Measurements from ENCODE around the gene CEP131.

The CEP131 gene

GRCh38 chr17:81252326-81252986 is 29.7 kb upstream of the CEP131 start:
- DNase-seq (ENCODE audit: low read depth) = no peak
- no peak for TF ChIP-seq CTCF (IDR thresholded peaks at IDR 0.05; ENCODE audit: insufficient read depth, low read depth, low read length, missing control alignments)
- no peak overlapping the region for H3K4me3 ChIP-seq (ENCODE audit: low read length)

GRCh38 chr17:81251709-81252301 is 29.0 kb upstream of the CEP131 start:
- no peak overlapping the region for H3K4me3 ChIP-seq (ENCODE audit: low read length)
- DNase-seq (ENCODE audit: low read depth) = no peak
- no peak for TF ChIP-seq CTCF (IDR thresholded peaks at IDR 0.05; ENCODE audit: insufficient read depth, low read depth, low read length, missing control alignments)

DNA sequence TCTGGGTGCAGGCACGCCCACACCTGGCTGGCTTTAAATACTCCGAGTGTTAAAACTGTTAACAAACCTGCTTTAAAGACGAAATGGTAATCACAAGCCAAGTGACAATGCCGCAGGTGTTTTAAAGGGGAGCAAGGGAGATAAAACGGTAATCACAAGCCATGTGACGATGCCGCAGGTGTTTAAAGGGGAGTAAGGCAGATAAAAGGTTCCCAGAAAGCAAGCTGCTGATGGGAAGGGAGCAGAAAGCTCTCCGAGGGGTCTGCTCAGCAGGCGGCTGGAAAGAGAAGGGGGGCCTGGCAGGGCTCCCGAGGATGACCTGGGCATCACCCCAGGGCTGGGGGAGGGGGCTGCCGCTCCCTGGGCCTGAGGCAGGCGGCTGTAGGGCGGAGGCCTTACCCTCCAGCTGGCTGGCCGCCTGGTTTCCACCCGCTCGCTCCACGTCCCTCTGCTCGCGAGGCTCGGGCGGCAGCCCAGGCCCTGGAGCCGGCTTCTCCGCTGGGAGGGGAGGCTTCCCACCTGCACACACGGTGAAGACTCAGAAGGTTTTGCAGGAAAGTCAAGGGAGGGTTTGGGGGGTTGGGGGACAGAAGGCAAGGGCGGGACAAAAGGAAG is 28.4 kb upstream of the CEP131 start:
- no peak overlapping the region for H3K4me3 ChIP-seq (ENCODE audit: low read length)
- no peak for DNase-seq (ENCODE audit: low read depth)
- no peak for TF ChIP-seq CTCF (IDR thresholded peaks at IDR 0.05; ENCODE audit: insufficient read depth, low read depth, low read length, missing control alignments)

DNA sequence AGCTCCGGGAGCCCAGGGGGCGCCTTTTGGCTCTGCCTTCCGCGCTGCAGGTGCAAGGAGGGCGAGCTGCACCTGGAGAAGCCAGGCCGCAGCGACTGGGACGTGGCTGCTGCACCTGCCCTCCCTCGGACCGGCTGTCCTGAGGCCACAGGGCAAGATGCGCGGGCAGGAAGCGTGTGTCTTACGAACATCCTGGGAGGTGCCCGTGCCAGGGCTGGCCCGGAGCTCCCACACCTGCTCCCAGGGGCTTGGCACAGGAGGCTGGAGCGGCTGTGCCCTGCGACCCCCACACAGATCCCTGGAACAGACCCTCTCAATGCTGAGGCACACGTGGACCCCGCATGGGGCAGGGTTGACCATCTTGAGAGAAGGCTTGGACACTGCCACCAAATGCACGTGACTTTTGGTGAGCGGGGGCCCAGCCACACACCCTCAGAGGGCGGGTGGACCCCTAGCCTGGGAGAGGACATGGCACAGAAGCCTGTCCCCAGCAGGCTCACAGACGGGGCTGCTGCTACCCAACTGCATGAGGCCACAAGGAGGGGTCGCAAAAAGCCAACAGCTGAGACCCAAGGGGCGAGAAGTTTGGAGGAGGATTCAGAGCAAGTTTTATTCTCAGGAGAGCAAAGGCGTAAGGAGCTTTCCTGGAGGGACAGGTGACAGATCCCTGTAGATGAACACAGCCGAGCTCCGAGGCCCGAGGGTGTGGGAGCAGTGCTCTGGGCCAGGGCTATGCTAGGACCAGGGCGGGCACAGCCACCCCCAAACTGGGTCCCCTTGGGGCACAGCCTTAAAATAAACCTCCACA is 27.7 kb upstream of the CEP131 start:
- H3K4me3 ChIP-seq (ENCODE audit: low read length) = no peak overlapping the region
- no peak for DNase-seq (ENCODE audit: low read depth)

GRCh38 chr17:81249223-81250040 is 26.7 kb upstream of the CEP131 start:
- TF ChIP-seq CTCF (IDR thresholded peaks at IDR 0.05; ENCODE audit: insufficient read depth, low read depth, low read length, missing control alignments) = no peak
- H3K4me3 ChIP-seq (ENCODE audit: low read length) = no peak overlapping the region
- DNase-seq (ENCODE audit: low read depth) = no peak

More for the DNA sequence above, 27.7 kb upstream of the CEP131 start:
- TF ChIP-seq CTCF (IDR thresholded peaks at IDR 0.05; ENCODE audit: insufficient read depth, low read depth, low read length, missing control alignments) = no peak

DNA sequence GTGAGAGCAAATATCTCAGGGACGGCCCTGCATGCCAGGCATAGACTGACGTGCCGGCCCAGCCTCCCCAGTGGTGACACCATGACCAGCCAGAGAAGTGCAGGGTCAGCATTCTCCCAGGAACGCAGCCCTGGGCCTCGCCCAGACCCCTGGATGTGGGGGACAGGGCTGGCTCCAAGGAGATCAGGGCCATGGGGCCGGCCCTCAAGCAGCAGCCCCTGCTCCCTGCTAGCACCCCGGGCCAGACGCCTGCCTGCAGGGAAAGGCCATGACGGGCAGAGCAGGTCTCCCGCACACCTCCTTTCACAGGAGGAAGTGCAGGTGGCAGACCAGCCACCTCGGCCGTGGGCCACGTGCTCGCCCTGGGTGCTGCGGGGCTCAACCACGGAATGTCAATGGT is 25.9 kb upstream of the CEP131 start:
- DNase-seq (ENCODE audit: low read depth) = no peak
- TF ChIP-seq CTCF (IDR thresholded peaks at IDR 0.05; ENCODE audit: insufficient read depth, low read depth, low read length, missing control alignments) = no peak
- no peak overlapping the region for H3K4me3 ChIP-seq (ENCODE audit: low read length)

All from epithelial cell of esophagus (primary cell).